COR-L47 (cell line): ENCODE measurements around the gene BPIFB6.

Experiments
- DNase-seq: peaks from one replicate; lab custom pipeline; 2025; lab: John Stamatoyannopoulos, UW

BPIFB6 gene

DNA sequence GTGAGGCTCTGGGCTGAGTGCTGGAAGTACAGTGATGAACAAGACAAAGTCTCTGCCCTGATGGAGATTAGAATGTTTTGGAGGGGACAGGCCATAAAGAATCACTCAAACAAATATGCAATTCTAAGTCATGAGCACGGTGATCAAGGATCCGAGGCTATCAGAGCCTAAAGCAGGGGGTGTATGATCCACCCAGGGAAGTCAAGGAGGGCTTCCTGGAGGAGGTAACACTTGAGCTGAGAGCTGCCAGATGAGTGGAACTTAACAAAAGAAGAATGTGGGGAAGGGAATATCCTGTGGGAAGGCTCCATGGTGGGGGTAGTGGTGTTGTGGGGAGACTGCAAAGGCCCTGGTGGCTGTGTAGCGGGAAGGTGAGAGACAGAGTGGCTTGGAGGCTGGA lies 60.2 kb downstream of the BPIFB6 start:
- no peak for DNase-seq

DNA sequence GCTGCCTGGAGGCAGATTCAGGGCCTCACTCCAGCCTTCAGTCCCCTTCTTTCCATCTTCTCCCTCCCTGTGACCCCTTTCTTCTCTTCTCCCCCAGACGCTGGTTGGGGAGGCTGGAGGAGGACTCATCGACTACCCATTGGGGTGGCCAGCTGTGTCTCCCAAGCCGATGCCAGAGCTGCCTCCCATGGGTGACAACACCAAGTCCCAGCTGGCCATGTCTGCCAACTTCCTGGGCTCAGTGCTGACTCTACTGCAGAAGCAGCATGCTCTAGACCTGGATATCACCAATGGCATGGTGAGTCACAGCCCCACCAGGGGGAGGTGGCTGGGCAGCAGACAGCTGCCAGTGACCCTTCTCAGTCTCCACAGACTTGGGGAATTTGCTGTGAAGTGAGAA lies 60.9 kb downstream of the BPIFB6 start:
- DNase-seq, result no peak

DNA sequence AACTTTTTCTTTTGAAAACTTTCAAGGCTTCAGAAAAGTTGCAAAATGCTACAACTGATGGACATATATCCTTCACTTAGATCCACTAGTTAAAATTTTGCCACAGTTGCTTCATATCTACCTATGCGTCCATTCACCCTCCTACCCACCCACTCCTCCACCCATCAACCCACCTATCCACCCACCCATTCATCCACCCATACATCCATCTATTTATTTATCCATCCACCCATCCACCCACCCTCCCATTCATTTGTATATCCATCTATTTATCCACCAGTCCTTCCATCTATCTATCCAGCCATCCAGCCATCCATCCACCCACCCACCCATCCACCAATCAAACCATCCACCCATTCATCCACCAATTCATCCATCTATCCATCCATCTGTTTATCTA lies 61.6 kb downstream of the BPIFB6 start:
- DNase-seq, result no peak

DNA sequence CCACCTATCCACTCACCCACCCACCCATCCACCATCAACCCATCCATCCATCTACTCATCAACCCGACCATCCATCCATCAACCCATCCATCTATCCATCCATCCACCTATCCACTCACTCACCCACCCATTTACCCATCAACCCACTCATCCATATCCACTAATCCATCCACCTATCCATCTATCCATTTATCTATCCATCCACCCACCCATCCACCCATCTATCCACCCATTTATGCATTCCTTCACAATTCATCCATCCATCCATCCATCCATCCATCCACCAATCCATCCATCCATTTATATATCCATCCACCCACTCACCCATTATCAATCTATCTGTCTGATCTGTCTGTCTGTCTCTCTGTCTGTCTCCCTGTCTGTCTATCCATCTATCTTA lies 62.1 kb downstream of the BPIFB6 start:
- no peak for DNase-seq
